Posterior cingulate gyrus (tissue), 11 donors: ENCODE measurements around the gene CCDC187.
A peak's percentile ranks its signal among the peaks of the same experiment; 100 is the strongest.

Experiments
- DNase-seq, 10 donors: peaks; one replicate each; pipeline versions ENCODE4 v3.0.0 to v3.0.0-alpha.2; 2020 to 2021; ENCODE audit warnings: mixed read lengths in 3 of 10
- intact Hi-C: fragments of 100-400 bp; cut with DNase I; formaldehyde crosslinking; loops from one replicate; pipeline ENCODE4 v1.15.1; 2023

The CCDC187 gene

DNA sequence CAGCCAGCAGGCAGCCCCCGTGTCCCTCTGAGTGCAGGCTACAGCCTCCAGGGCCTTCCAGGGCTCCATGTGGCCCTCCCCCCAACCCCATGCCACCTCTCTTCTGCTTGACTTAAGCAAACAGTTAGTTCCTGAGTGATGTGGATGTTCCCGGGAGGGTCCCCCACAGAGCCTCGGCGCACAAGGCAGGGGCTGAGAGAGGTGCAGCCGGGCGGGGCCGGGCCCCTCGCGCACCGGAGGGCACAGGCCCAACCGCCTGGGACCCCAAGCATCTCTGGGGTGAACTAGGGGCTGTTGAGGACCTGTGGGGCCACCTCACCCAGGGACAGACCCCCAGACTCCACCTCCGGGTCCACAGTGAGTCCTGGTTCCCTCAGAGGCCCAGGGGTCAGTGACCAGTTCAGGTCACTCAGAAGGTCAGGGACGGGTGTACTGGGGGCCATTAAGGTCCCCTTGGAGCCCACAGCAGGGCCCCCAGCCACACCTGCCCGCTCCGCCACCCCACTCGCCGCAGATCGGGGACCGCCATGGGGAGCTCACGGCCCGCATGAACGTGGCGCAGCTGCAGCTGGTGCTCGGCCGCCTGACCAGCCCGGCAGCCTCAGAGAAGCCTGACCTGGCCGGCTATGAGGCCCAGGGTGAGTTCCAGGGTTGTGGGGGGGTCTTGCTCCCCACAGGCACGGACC is 36.6 kb upstream of the CCDC187 start:
- intact Hi-C loops = no loop called here
- no peak for DNase-seq

DNA sequence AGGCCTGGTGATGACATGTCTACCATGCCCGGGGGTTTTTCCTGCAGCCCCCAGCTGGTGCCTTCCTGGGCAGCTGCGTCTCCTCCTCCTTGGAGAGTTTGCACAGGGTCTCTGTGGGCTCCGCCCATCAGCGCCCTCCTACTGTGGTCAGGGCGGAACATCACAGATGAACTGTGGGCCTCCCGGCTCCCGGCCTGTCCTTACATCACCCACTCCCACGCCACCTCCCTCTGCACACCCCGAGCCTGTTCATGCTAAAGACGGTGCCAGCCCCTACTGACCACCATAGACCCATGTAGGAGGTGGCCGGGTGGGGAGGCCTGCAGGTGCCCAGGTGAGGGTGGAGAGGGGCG is 36.0 kb upstream of the CCDC187 start:
- DNase-seq = no peak
- intact Hi-C loops = loop anchor here (1.0 kb wide), 1 partner anchor 23 kb away; the partner anchor contains the start of gene DNLZ

DNA sequence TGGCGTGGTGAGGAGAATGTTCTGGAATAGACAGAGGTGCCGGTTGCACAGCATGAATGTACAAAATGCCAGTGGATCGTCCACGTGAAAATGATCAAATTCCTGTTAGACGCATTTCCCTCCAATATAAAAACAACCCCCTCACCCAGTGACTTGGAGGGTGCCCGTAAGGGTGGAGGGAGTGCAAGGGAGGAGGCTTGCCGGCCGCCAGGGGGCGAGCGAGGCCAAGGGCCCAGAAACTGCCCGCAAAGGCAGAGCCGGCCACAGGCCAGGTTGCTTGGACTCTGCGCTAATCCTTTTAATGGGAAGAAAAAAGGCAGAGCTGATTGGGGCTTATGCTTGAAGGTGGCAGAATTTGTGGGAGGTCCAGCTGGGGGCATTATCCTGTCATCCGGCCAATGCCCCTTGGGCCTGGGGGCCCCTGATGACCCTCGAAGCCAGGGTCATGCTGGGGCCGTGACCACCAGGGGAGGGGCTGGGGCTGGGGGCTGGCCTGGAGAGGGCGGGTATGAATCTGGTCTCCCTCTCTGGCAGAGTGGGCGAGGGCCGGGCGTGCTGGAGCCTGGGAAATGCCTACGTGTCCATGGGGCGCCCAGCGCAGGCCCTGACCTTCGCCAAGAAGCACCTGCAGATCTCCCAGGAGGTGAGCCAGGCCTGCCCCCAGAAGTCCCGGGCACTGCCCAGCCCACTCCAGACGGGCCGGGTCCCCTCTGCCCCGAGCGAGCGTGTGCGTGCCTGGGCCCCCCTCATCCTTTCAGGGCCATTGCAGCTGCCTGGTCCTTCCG is 35.5 kb upstream of the CCDC187 start:
- intact Hi-C loops = loop anchor here (1.0 kb wide), 1 partner anchor 24 kb away; the partner anchor contains the start of gene DNLZ
- DNase-seq = peak in 9 of 10 donors; percentile 40 to 95 (median 66)

DNA sequence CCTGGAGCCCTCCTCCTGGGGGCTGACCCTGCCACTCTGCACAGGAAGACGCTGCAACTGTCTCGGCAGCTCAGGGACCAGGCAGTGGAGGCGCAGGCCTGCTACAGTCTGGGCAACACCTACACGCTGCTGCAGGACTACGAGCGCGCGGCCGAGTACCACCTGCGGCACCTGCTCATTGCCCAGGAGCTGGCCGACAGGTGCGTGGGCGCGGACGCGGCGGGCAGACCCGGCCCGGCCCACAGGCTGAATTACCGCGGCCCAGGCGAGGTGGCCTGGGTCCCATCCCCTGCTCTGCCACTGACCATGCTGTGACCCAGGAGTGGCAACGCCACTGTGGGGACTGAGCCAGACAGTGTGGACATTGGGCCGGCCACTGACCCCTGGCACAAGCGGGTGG is 34.6 kb upstream of the CCDC187 start:
- DNase-seq = no peak
- intact Hi-C loops = no loop called here

DNA sequence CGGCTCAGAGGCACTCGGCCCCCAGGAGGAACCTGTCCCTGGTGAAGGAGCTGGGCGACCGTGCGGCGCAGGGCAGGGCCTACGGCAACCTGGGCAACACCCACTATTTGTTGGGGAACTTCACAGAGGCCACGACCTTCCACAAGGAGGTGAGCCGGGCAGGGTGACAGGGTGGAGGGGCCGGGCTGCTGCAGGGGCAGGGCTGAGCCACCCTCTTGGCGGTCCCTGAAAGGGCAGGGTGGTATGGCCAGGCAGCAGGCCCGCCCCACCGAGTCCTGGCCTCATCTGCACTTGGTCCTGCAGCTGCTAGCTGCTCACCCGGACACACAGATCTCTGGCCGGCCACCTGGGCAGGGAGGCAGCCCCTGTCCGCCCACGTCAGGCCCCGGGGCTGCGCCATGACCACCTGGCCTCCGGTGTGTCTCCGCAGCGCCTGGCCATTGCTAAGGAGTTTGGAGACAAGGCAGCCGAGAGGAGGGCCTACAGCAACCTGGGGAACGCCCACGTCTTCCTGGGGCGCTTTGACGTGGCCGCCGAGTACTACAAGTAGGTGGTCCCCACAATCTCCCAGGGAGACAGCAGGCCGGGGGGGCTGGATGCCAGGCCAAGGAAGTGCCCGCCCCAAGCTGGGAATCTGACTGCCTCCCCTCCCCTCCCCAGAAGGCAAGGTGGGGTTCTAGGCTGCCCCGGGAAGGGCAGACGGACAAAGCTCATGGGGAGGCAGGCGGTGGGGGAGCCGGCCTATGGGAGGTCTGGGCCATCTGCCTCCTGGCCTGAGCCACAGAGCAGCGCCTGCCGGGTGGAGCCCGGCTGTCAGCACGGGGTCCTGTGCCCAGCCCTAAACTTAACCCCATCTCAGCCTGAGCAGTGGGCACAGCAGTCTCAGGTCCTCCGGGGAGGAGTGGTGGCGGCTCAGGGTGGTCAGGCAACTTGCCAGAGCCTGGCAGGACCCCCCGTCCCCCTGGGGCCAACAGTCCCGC is 33.8 kb upstream of the CCDC187 start:
- intact Hi-C loops = no loop called here
- no peak for DNase-seq

DNA sequence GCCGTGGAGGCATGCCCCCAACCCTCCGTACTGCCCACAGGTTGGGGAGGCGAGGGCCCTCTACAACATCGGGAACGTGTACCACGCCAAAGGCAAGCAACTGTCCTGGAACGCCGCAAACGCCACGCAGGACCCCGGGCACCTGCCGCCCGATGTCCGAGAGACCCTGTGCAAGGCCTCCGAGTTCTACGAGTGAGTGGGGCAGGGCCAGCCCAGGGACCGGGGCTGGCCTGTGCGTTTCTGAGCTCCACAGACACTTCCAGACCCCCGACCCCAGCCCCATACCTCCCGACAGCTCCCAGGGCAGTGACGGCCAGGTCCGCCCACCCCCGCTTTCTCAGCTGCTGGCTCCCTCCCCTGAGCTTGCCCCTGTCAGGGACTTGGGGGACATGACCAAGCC is 33.0 kb upstream of the CCDC187 start:
- intact Hi-C loops = no loop called here
- no peak for DNase-seq

DNA sequence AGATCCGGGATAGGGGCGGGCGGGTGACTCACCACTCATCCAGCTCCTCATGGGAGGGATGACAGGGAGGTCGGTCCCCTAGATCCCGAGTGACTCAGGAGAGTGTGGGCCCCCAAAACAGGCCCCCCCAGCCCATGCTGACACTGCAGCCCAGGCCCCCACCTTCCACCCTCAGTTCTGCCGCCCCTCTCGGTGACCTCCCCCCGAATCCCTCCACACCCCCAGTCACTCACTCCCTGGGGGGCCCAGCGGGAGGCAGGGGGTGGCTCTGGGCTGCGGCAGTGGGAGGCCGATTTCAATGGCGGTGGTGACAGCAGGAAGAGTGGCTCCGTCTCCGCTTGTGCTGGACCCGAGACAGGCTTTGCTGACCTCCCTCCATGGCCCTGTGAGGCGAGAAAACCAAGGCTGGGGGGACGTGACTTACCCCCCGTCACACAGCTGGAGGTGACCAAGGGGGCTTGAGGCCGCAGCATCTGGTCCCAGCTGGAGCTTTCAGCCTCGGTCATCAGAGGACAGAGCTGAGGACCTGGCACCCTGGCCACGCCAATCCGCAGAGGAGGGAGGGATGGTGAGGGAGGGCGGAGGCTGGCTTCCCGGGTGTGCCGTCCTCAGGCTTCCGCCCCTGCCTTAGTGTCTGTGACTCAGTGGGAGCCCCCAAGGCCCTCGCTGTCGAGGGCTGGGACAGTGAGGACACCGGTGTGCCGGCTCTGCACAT is 32.4 kb upstream of the CCDC187 start:
- intact Hi-C loops = no loop called here
- no peak for DNase-seq

DNA sequence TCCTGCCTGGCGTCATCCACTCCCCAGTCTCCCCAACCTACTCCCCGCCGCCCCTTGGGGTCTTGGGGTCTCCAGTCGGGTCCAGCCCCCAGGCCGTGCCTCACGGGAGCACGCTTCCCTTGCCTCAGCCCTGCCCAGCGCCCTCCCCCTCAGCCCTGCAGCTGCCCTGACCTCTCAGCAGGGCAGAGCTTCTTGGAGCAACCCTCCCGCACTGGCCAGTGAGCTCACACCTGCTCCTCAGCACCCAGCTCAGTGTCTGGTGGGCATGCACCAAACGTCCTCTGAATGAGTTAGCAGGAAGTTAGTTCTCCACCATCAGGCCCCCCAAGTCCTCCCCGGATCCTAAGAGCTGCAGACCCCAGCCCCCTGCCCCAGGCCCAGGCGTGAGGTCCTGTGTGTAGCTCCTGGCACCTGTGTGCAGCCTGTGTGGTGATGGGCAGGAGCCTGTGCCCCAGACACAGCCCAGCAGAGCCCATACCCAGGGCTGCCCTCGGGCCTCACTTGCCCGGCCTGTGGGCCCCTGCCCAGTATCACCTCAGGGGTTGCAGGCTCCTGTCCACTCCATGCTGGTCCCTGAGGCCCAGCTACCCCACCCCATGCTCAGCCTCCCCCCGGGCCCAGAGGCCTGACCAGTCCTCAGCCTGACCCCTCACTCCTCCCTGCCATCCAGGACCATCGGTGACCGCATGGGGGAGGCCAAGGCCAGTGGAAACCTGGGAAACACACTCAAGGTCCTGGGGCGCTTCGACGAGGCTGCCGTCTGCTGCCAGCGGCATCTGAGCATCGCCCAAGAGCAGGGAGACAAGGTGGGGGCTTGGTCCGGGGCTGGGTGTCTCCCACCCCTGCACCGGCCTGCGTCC is 31.6 kb upstream of the CCDC187 start:
- no peak for DNase-seq
- intact Hi-C loops = no loop called here

DNA sequence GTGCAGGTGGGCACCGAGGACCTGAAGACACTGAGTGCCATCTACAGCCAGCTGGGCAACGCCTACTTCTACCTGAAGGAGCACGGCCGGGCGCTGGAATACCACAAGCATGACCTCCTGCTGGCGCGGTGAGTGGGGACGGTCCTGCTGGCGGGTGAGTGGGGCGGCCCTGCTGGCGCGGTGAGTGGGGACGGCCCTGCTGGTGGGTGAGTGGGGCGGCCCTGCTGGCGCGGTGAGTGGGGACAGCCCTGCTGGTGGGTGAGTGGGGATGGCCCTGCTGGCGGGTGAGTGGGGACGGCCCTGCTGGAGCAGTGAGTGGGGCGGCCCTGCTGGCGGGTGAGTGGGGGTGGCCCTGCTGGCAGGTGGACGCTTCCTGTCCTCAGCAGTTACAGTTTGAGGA is 30.6 kb upstream of the CCDC187 start:
- intact Hi-C loops = no loop called here
- no peak for DNase-seq

DNA sequence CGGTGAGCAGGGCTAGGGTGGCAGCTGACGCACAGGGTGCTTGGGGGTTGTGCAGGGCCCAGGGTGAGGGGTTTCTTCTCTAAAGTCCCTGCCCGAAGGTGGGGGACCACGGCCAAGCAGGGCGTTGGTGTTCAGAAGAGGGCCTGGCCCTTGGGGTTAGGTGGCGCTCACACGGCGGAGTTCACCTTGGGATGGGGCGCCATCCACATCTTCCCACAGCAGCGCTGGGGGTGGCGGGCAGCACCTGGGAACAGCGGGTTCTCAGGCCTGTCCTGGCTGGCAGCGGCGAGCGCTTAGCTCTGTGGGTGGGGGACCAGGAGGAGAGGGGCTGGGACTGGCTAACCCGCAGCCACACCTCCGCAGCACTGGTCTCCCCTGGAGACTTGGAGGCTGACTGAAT is 29.6 kb upstream of the CCDC187 start:
- no peak for DNase-seq
- intact Hi-C loops = no loop called here

DNA sequence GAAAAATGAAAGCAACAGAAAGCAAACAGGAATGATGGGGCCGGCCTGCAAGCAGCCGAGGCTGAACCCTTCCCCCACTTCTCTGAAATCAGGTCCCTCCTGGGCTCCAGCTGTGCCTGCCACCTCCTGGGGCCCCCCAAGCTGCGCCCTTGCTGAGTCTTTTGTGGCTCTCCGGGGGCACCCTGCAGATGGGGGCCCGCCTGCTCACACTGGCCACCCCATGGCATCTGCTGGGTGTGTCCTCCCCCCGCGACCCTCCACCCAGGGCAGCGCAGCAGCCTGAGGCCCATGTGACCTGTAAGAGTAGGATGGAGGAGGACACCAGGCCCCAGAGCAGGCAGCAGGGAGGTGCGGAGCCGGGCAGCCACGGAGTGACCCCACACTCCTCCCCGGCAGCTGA is 29.2 kb upstream of the CCDC187 start:
- intact Hi-C loops = no loop called here
- peak in 1 of 10 donors; percentile 16 for DNase-seq

DNA sequence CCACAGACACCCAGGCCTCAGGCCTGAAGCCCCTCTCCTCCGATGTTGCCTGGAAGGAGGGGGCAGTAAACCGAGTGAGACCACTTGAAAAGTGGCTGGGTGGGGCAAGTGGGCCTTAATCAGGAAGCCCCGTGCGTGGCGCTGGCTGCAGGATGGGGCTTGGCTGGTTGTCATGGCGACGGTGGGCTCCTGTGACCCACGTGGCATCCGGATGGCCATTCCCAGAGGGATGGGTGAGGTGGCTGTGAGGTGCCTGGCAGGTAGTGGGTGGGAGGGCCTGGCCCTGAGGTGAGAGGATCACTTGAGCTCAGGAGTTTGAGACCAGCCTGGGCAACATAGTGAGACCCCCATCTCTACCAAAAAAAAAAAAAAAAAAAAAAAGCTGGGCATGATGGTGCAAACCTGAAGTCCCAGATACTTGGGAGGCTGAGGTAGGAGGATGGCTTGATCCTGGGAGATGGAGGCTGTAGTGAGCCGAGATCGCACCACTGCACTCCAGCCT is 28.6 kb upstream of the CCDC187 start:
- intact Hi-C loops = no loop called here

DNA sequence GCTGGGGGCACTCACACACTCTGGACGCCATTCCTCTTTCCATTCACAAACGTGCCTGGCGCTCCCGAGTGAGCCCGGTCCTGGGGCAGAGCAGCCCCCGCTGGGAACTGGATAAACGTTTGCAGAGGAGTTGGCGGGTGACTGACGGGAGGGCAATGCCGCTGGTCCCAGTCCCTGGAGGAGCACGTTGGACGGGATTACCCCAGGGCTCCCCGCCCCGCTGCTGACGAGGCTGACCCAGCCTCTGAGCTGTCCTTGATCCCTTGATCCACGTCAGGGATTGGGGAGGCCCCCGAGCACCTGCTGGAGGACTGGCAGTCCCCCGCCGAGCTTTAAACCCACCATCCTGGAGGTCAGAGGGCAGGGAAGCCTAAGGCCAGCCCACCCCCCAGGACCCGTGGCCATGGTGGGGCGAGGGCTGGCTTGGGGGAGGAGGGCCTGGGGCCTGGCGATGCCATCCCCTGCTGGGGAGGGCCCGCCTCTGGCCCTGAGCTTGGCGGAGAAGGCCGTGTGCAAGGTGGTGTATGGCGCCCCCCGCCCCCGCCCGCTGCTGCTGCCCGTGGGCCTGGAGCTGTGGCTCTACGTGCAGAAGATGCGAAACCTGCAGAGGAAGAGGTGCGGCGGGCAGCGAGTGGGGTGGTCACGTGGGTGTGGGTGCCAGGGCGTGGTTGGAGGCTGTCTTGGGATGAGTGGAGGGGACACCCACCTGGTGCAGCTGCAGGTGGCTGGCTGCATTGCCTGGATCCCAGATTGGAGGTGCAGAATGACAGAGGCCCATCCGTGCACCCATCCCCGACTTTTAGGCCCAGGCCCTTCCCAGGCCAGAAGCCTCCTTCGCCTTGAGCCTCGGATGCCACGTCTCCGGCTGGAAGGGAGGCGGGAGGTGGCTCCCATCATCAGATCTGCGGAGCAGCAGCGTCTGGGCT is 27.9 kb upstream of the CCDC187 start:
- intact Hi-C loops = no loop called here
- peak in 3 of 10 donors; percentile 50 to 83 (median 75) for DNase-seq

More for the DNA sequence above, 28.6 kb upstream of the CCDC187 start:
- peak in 3 of 10 donors; percentile 43 to 65 (median 62) for DNase-seq

DNA sequence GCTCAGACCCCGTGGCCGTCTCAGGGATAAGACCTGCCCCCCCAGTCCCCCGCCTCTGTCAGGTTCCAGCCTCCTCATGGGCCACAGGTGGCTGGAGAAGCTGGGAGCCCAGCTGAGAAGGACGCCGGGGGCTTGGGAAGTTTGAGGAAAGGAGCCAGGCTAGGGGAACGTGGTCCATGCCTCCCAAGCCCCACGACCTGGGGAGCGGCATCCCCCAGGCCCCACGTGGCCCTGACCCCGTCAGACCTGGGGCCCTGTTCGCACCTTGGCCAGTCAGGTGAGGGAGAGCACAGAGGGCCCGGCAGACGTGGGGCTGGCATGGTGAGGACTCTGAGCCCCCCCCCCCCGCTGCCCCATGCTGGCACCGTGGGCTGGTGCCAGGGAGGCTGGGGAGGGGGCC is 27.1 kb upstream of the CCDC187 start:
- DNase-seq = peak in 2 of 10 donors; percentile 53 to 61
- intact Hi-C loops = no loop called here

DNA sequence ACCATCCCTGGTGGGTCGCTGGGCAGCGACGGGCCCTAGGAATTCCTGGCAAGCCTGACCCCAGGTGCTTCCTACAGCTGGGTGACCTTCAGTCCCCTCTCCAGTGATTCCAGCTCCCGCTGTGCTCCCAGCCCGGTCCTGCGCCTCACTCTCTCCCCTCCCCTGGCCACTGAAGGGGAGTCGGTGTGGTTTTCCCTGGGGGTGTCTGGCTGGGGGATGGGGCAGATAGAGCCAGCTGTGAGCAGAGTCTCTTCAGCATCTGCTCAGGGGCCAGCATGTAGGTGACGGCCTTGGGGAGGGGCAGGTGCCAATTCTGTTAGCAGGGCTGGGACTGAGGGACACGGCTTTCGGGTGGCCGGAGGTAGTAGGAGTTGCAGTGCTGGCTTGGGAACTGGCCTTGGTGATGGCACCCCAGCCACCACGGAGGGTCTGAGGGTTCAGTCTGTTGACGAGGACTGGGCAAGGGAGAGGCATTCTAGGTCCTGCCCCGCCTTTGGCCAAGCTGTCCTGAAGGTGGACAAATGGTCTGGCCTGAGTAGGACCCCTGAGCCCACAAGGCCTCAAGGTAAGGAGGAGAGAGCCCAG is 26.6 kb upstream of the CCDC187 start:
- intact Hi-C loops = no loop called here

DNA sequence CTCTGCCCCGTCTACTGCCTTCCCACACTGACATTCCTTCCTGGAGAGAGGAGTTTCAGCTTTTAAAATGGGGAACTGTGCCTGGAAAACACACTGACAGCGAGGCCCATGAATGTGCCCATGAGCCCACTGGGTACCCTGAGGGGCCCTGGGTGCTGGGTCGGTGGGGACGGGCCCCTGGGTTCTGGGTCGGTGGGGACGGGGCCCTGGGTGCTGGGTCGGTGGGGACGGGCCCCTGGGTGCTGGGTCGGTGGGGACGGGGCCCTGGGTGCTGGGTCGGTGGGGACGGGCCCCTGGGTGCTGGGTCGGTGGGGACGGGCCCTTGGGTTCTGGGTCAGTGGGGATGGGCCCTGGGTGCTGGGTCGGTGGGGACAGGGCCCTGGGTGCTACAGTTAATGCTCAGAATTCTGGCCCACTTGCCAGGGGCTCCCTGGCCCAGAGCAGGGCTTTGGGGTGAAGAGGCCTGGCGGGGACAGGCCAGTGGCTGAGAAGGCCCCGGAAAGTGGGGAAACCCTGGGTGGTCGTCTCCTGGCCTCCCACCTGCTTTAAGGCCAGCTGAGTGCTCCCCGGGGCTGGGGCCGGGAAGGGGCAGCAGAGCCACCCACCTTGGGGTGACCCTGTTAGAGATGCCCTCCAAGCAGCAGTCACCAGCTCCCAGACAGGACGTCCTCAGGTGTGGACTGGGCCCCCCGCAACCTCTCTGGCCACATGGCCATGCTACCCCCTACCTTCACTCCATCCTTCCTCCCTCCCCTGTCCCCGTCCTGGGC is 25.9 kb upstream of the CCDC187 start:
- intact Hi-C loops = no loop called here
- peak in 3 of 10 donors; percentile 47 to 71 (median 57) for DNase-seq

More for the DNA sequence above, 26.6 kb upstream of the CCDC187 start:
- peak in 2 of 10 donors; percentile 63 to 65 for DNase-seq

DNA sequence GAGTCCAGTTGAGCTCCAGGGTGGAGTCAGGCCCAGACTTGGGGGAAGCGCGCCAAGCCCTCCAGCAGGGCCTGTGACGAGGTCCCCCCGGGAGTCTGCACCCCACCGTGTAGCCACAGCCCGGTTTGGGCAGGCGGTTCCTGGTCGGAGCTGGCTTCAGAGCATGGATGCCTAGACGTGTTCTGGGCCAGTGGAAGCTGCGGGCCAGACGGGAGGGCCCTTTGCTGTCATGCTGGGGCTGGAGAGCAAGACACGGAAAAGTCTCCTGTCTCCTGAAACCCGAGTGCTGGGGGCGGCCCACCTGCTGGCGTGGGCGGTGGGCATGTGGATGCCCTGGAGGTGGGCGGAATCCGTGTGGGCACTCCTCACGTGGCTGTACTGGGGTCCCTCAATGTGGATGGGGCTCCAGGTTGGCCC is 25.3 kb upstream of the CCDC187 start:
- intact Hi-C loops = no loop called here
- peak in 3 of 10 donors; percentile 54 to 80 (median 73) for DNase-seq
